GM15510 (cell line): Measurements from ENCODE around the gene SFN.
A peak's percentile ranks its signal among the peaks of the same experiment; 100 is the strongest.

Experiments used
- POLR2A ChIP-seq: IDR thresholded peaks from 3 replicates; pipeline ENCODE4 v1.6.1; 2011; ENCODE audit warnings: borderline replicate concordance; ENCODE audit not compliant: insufficient read length; ENCODE audit errors: extremely low read depth

Gene SFN

GRCh38 chr1:26862781-26863684, at the start of gene SFN:
Gene SFN (plus strand): TSS chr1:26863149. CDS start chr1:26863213, 64 bp downstream.
- TF ChIP-seq POLR2A, result no peak

- no peak for TF ChIP-seq POLR2A
These were observed 48.6 kb upstream of the SFN start for GRCh38 chr1:26814377-26814776.

- TF ChIP-seq POLR2A, result no peak
These were observed 48.1 kb upstream of the SFN start for GRCh38 chr1:26814893-26815292.

GRCh38 chr1:26820784-26821269, 42.1 kb upstream of the SFN start:
- no peak for TF ChIP-seq POLR2A

- TF ChIP-seq POLR2A, result no peak
These were observed 40.1 kb upstream of the SFN start for GRCh38 chr1:26822737-26823395.

- no peak for TF ChIP-seq POLR2A
These were observed 38.2 kb upstream of the SFN start for GRCh38 chr1:26824731-26825130.

GRCh38 chr1:26826261-26827105, 36.5 kb upstream of the SFN start, which contains the start of gene ZDHHC18:
Gene ZDHHC18 (plus strand): TSS chr1:26826688. CDS start chr1:26826805, 117 bp downstream.
- peak; percentile 76 for TF ChIP-seq POLR2A

- TF ChIP-seq POLR2A, result no peak
These were observed 35.8 kb upstream of the SFN start for GRCh38 chr1:26827106-26827604.

- TF ChIP-seq POLR2A, result no peak
These were observed 35.3 kb upstream of the SFN start for GRCh38 chr1:26827663-26828062.

GRCh38 chr1:26828411-26828991, 34.4 kb upstream of the SFN start:
- TF ChIP-seq POLR2A, result no peak

GRCh38 chr1:26829184-26829911, 33.6 kb upstream of the SFN start:
- TF ChIP-seq POLR2A, result no peak

- TF ChIP-seq POLR2A, result no peak
These were observed 31.9 kb upstream of the SFN start for GRCh38 chr1:26831059-26831458.

- TF ChIP-seq POLR2A, result no peak
These were observed 31.3 kb upstream of the SFN start for GRCh38 chr1:26831546-26832248.
